NCI-H2081 treated with DMSO at 0.1 percent for 48 hours (cell line): ENCODE measurements around the gene TRPV6.

Source experiments
- DNase-seq: peaks from one replicate; lab custom pipeline; 2025; lab: John Stamatoyannopoulos, UW

The TRPV6 gene

GRCh38 chr7:142868188-142868985 lies 17.2 kb downstream of the TRPV6 start:
- DNase-seq: no peak

DNA sequence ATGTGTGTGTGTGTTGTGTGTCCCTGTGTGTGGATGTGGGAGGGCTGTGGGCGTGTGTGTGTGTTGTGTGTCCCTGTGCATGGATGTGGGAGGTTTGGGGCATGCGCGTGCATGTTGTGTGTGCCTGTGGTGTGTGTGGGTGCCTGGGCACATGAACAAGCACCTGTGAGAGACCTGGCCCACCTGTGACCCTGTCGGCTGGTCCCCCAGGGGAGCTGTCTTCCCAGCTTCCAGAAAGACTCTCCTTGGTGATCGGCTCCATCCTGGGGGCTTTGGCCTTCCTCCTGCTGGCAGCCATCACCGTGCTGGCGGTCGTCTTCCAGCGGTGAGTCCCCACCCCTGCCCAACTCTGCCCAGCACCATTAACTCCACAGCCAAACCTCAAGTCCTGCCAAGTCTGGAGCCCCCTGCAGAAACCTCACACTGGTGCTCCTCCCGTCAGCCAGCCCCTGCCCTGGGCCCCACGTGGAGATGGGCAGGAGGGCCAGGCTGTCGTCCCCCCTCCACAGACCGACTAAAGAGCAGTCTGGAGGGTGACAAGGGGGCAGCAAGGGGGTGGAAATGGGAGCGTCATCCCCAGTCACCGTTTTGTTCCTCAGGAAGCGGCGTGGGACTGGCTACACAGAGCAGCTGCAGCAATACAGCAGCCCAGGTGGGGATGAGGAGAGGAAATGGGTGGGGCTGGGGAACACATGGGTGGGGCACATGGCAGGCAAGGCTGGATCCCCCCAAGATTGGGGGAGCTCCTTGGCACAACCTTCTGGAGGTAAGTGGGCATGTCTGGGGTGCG lies 18.0 kb downstream of the TRPV6 start:
- DNase-seq: no peak

- no peak for DNase-seq
These were observed 18.5 kb downstream of the TRPV6 start for GRCh38 chr7:142867097-142867378.

DNA sequence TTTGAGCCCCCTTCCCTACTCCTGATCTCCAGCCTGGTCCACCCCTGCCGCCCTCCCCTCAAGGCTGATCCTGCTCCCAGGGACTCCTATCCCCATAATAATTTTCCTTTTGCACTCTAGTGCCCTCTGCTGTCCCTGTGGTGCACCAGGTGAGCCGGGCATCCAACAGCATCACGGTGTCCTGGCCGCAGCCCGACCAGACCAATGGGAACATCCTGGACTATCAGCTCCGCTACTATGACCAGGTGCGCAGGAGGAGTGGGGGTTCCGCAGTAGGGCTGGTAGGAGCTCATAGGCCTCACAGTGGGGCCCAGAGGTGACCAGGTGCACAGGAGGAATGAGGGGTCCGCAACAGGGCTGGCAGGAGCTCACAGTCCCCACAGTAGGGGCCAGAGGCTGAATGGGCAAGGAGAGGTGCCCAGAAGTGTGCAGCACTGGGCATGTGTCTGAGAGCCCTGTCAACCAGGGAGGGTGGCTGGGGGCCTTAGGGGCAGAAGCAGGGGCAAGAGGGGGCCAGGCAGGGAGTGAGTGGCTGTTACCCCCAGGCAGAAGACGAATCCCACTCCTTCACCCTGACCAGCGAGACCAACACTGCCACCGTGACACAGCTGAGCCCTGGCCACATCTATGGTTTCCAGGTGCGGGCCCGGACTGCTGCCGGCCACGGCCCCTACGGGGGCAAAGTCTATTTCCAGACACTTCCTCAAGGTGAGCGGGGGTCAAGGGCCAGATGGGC lies 19.0 kb downstream of the TRPV6 start:
- no peak for DNase-seq

GRCh38 chr7:142865766-142866165 lies 19.8 kb downstream of the TRPV6 start:
- no peak for DNase-seq

GRCh38 chr7:142864980-142865747 lies 20.4 kb downstream of the TRPV6 start:
- DNase-seq: no peak

DNA sequence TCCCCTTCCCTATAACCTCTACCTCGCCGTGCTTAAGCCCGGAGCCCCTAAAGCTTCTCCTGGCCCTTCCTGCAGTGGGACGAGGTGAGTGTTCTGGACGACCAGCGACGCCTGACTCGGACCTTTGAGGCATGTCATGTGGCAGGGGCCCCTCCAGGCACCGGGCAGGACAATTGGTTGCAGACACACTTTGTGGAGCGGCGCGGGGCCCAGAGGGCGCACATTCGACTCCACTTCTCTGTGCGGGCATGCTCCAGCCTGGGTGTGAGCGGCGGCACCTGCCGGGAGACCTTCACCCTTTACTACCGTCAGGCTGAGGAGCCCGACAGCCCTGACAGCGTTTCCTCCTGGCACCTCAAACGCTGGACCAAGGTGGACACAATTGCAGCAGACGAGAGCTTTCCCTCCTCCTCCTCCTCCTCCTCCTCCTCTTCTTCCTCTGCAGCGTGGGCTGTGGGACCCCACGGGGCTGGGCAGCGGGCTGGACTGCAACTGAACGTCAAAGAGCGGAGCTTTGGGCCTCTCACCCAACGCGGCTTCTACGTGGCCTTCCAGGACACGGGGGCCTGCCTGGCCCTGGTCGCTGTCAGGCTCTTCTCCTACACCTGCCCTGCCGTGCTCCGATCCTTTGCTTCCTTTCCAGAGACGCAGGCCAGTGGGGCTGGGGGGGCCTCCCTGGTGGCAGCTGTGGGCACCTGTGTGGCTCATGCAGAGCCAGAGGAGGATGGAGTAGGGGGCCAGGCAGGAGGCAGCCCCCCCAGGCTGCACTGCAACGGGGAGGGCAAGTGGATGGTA lies 21.5 kb downstream of the TRPV6 start:
- DNase-seq: no peak

DNA sequence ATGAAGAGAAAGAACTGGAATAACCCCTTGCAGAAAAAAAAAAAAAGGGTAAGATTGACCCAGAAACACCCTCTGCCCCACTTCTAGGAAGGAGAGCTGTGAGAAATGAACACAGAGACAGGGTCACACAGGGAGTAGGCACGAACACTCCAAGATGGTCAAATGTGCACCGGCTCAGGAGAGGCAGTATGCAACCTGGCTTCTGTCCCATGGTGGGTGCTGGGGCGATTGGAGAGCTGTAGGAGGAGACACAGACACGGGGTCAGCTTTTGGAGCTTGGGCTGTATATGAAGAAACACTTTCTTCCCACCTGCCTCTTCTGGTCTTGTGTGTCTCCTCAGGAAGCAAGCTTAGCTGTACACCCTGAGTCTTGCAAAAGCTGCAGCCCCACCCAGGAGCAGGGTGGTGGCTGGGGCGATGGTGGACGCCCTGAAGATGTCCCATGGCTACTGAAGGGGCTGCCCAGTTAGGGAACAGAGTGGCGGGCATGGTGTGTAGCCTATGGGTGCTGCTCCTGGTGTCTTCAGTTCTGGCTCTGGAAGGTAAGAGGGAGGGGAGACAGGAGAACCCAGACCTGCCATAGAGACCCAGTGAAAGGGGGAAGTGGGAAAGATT lies 22.7 kb downstream of the TRPV6 start:
- DNase-seq: no peak

- DNase-seq: no peak
These were observed 23.2 kb downstream of the TRPV6 start for GRCh38 chr7:142862351-142862750.

DNA sequence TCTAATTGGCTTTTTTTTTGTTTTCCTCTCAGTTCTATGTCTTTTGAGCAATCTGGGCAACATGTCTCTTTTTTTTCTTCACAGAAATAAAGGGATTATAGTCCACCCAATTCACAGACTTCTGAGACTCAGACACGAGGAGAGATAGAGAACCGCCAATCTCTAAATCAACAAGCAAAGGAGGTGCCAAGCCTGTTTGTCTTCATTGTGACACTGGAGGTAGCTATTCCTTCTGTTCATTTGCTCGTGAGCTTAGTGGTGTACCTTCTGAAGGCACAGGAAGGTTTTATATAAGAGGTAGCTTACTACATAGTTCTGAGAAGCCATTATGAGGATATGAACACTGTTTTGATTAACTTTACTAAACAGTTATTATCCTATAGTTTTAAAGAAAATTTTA lies 24.6 kb downstream of the TRPV6 start:
- no peak for DNase-seq

GRCh38 chr7:142859829-142860228 lies 25.7 kb downstream of the TRPV6 start:
- DNase-seq: no peak

GRCh38 chr7:142859411-142859810 lies 26.1 kb downstream of the TRPV6 start:
- DNase-seq: no peak

DNA sequence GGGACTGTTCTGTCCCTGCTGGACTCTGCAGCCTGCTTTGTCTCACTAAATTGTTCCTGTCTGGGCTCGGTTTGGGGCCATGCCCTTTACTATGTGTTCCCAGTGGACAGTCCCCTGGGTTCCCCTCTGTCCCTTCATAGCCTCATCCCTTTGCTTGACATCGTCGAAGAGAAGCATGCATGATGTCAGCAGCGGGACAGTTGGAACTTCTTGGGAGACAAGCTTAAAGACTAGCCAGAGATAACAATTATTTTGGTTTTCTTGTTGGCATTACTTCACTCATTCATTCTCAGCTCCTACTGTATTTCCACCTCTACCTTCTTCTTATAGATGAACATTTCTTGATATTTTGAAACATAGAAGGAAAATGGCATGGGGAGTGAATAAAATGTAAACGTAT lies 27.9 kb downstream of the TRPV6 start:
- DNase-seq: no peak

- DNase-seq: no peak
These were observed 28.8 kb downstream of the TRPV6 start for GRCh38 chr7:142856565-142857245.

- DNase-seq: no peak
These were observed 29.6 kb downstream of the TRPV6 start for GRCh38 chr7:142855756-142856564.

GRCh38 chr7:142855114-142855743 lies 30.3 kb downstream of the TRPV6 start:
- DNase-seq: no peak

DNA sequence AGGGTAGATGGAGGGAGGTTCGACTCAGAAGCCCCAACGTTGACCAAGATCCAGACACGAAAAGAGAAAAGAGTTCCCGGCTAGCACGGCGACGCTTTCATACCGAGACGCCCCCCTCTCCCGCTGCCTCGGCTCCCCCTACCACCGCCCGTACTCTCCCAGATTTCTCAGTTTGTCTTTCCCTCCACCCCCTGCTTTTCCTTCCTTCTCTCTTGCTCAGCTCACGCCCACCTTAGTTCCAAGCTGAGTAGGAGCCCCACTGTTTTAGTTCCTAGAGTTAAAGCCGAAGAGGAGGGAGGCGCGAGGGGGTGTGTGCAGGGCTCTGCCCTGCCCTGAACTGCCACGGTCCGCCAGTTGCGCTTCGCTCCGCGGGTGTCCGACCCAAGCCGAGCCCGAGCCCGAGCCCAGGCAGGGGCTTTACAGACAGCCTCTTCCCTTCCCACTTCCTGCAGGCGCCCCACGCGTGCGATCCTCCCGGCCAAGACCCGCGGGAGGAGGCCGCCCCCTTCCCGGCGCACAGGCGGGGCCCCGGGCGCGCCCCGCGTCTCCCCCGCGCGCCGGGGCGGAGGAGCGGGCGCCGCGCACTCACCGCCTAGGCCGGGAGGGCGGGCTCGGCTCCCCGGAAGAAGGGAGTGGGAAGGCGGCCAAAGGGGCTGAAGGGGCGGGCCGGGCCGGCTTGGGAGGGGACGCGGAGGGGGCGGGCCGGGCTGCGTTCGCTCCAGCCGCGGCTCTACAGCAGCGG lies 31.0 kb downstream of the TRPV6 start, which contains the start of gene EPHB6:
Gene EPHB6 (plus strand): TSS at position 705 of the 742 bp plus-strand sequence. CDS start 8,152 bp downstream, outside the sequence.
- DNase-seq: no peak

GRCh38 chr7:142853739-142854371 lies 31.7 kb downstream of the TRPV6 start:
- DNase-seq: no peak
